Psoas muscle (tissue), 8 donors: ENCODE measurements around the gene DNAJC9. TPM values are rescaled to one million over a fixed set of nuclear protein-coding genes. Genes with fewer than 3 reads are reported as not detected.

Experiments
- ATAC-seq, 4 donors: fragments of 200-7000 bp; cut with Tn5 transposase; one replicate each; pipeline ENCODE4 v1.9.1; 2020; ENCODE audit warnings: moderate library complexity in 3 of 4, mild to moderate bottlenecking in 2 of 4
- DNase-seq, 2 donors: peaks; one replicate each; pipeline ENCODE4 v3.0.0-alpha.2; 2020
- H3K27ac ChIP-seq: fragments of 200-600 bp; one replicate; pipeline ENCODE4 v1.8.0; 2022
- H3K27me3 ChIP-seq, 3 donors: fragments of 200-600 bp in 1 of 3; one replicate each; pipeline versions ENCODE4 v1.6.1 to v1.8.0; 2013 to 2022; ENCODE audit warnings: low read length in 2 of 3, mild to moderate bottlenecking in 2 of 3, moderate library complexity in 1 of 3; ENCODE audit not compliant: insufficient read depth in 3 of 3
- H3K36me3 ChIP-seq, 2 donors: fragments of 200-600 bp in 1 of 2; one replicate each; pipeline versions ENCODE4 v1.6.1 to v1.8.0; 2013 to 2022; ENCODE audit warnings: low read depth in 1 of 2, mild to moderate bottlenecking in 1 of 2, moderate library complexity in 1 of 2; ENCODE audit not compliant: insufficient read depth in 1 of 2
- H3K4me1 ChIP-seq: fragments of 200-600 bp; one replicate; pipeline ENCODE4 v1.8.0; 2022
- H3K4me3 ChIP-seq: fragments of 200-600 bp; one replicate; pipeline ENCODE4 v1.8.0; 2022; ENCODE audit warnings: mild to moderate bottlenecking
- H3K9me3 ChIP-seq: fragments of 200-600 bp; one replicate; pipeline ENCODE4 v1.8.0; 2022
- CTCF ChIP-seq: fragments of 200-600 bp; IDR thresholded peaks from one replicate; pipeline ENCODE4 v1.8.0; 2022; ENCODE audit warnings: antibody characterized with exemption
- WGBS, 3 donors: extraction: QIAGEN DNeasy Blood & Tissue Kit; methylation state at CpG; one replicate each; pipeline versions ENCODE4 v1.1.6 to v1.1.7; 2013; 5-methylcytosine and 5-hydroxymethylcytosine counted together
- intact Hi-C, 2 donors: fragments of 100-400 bp; cut with DNase I; formaldehyde crosslinking; loops; one replicate each; pipeline versions ENCODE4 v1.11.0 to v1.14.2; 2022
- polyA plus RNA-seq, 3 donors: library from polyadenylated mRNA; stranded (reverse); fragments of 200-250 nt; gene quantifications; one replicate each; pipeline ENCODE4 v1.2.3, GENCODE V29; 2013
- total RNA-seq, 4 donors: library from RNA; stranded (reverse); fragmentation: NEBNext Ultra II Directional in 2 of 4; extraction: Animal tissue kit (Norgen Biotek cat#: 25700) in 2 of 4; gene quantifications; one replicate each; pipeline versions ENCODE4 v1.2.1 to v1.2.4, GENCODE V29; 2021 to 2023
- donor health status: healthy with polysubstance abuse.
- donor health status: DM: no; HTN: no; CAD: no; lungs with moderate emphysema.
- donor health status: Bipolar disorder and iron deficiency.
- donor health status: healthy.
- donor health status: DM: yes; HTN: yes; CAD: no.
- donor health status: DM: no; HTN: no; CAD: no.
- donor health status: DM: no; HTN: no; CAD: no.
- donor health status: DM: yes; HTN: yes; CAD: no.

Gene DNAJC9
- total and polyA plus RNA-seq, 7 donors: 6.3 to 16.6 (median 9.3) TPM

DNA sequence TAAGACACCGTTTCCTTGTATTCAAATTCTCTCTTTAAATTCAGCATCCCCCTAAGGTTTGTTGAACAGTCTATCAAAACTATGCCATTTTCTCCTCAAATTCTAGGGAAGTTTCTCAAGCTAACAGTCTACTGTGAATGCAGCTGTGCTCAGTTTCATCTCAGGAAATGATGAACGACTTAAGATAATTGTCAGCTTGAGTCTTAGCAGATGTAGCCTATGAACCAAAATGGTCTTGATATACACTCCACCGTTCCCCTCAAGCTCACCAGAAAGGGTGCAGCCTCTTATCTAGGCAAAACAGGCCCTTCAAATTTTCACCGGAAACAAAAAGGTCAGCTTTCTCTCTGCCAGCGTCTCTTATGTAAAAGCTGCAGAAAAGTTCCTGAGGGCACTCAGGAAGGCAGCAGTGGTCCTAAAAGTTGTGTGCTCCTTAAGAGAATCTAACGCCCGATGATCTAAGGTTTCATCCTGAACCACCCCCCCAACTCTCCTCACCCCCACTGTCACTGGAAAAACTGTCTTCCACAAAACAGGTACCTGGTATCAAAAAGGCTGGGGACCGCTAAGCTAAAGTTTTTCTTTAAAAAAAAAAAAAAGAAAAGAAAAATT, 2.1 kb downstream of the DNAJC9 start:
- TF ChIP-seq CTCF: no peak
- no peaks in the 10 kb centered on the region for H3K27me3 ChIP-seq
- no peak for DNase-seq
- WGBS, 3 donors: 67 to 75% (median 71%) methylated on average over 8 of the region's 8 CpGs
- peaks cover 8 to 76% of the 10 kb centered on the region in 2 donors for H3K36me3 ChIP-seq
- H3K9me3 ChIP-seq: no peaks in the 10 kb centered on the region
- no peak for ATAC-seq
- no peak overlapping the region for H3K27ac ChIP-seq
- intact Hi-C loops: loop anchor here in 1 of 2 donors (5.0 kb wide), 1 partner anchor 252 kb away; the partner anchor contains the start of gene PPP3CB
- H3K4me3 ChIP-seq: no peak overlapping the region
- H3K4me1 ChIP-seq: peaks cover 19% of the 10 kb centered on the region

DNA sequence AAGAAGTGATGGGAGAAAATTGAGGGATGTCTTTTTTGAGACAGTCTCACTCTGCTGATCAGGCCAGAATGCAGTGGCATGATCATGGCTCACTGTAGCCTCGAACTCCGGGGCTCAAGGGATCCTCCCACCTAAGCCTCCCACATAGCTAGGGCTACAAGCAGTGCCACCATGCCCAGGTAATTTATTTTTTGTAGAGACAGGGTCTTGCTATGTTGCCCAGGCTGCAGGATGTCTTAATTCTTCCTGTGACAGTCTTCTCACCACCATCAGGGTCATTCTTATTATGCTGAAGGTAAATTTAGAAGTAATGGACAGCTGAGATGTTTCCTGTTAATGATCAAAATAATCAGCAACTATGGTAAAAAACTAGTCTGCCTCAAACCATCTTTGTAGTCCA, 7.1 kb downstream of the DNAJC9 start:
- ATAC-seq (no peak), DNase-seq (no peak)
- TF ChIP-seq CTCF: no peak
- Histone ChIP-seq H3K27me3 (no peaks in the 10 kb centered on the region), H3K36me3 (peaks cover 4 to 91% of the 10 kb centered on the region in 2 donors), H3K4me3 (no peak overlapping the region), H3K4me1 (no peaks in the 10 kb centered on the region), H3K27ac (no peak overlapping the region), H3K9me3 (no peaks in the 10 kb centered on the region)
- intact Hi-C loops: no loop called here
- 92 to 98% (median 92%) methylated on average over 2 of the region's 2 CpGs for WGBS, 3 donors

DNA sequence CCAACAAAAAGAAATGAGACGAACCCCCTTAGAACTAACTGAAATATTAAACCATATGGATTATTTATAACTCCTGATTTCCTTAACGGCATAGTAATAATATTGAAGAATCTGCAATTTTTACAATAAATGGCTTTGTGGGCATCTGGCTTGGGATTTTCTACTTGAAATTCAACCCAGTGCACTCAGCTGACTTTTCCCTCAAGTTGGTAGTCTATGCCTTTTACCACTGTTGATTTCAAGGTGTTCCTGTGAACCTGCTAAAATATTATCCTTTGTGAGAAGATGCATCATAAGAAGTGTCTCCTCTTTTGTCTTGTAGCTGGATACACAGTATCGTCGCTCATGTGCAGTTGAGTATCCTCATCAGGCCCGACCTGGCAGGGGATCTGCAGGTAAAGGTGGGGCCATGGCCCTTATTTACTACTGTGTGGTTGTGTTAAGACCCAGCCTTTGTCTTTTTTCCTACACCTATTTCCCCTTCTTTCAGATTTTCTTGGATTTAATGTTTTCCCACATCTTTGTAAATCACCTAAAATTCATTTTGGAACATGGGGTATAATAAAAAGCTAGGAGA, 8.0 kb downstream of the DNAJC9 start:
- Histone ChIP-seq H3K4me3 (no peak overlapping the region), H3K27me3 (no peaks in the 10 kb centered on the region), H3K9me3 (no peaks in the 10 kb centered on the region), H3K36me3 (peaks cover 4 to 91% of the 10 kb centered on the region in 2 donors), H3K4me1 (no peaks in the 10 kb centered on the region), H3K27ac (no peak overlapping the region)
- ATAC-seq (no peak), DNase-seq (no peak)
- TF ChIP-seq CTCF: no peak
- intact Hi-C loops: no loop called here
- 91 to 96% (median 94%) methylated on average over 5 of the region's 5 CpGs for WGBS, 3 donors

DNA sequence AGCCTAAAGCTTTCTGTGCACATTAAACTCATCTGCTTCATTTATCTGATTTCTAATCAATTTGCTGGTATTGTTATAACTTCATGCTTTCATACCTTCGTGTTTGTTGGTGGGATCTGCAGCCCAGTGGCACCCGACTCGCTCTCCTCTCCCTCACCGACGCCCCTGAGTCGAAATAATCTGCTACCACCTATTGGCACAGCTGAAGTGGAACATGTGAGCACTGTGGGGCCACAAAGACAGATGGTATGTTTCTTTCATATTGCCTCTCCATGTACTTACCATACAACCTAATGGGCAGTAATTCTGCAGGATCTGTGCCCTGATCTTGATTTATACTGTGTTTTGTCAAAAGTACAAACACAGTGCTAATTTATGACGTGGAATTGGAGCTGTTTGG, 12.4 kb downstream of the DNAJC9 start:
- DNase-seq (no peak), ATAC-seq (no peak)
- intact Hi-C loops: no loop called here
- no peaks in the 10 kb centered on the region for H3K9me3 ChIP-seq
- H3K4me1 ChIP-seq: peaks cover 7% of the 10 kb centered on the region
- H3K27ac ChIP-seq: no peak overlapping the region
- no peak overlapping the region for H3K4me3 ChIP-seq
- WGBS, 3 donors: 86 to 91% (median 87%) methylated on average over 7 of the region's 7 CpGs
- TF ChIP-seq CTCF: no peak
- peaks cover 2 to 90% of the 10 kb centered on the region in 2 donors for H3K36me3 ChIP-seq
- no peaks in the 10 kb centered on the region for H3K27me3 ChIP-seq
